ENCODE results near the gene NFIX. TPM values are rescaled to one million over a fixed set of nuclear protein-coding genes. Genes with fewer than 3 reads are reported as not detected.

Gene NFIX
- total and polyA plus RNA-seq, 2 donors (not counting 1 experiment from before 2014, with no cell fraction given): 35.7 to 74.8 TPM

DNA sequence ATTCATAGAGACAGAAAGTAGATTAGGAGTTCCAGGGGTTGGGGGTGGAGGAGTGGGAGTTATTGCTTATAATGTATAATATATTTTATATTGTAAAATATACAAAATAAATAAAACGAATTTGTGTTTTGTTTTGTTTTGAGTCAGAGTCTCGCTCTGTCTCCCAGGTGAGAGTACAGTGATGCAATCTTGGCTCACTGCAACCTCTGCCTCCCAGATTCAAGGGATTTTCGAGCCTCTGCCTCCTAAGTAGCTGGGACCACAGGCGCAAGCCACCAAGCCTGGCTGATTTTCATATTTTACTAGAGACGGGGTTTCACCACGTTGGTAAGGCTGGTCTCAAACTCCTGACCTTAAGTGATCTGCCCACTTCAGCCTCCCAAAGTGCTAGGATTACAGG lies 35.8 kb upstream of the NFIX start:
- Histone ChIP-seq H3K4me1 (ENCODE audit: control insufficient read depth, extremely low read depth, insufficient read depth, low read length) (no peaks in the 10 kb centered on the region), H3K27ac (ENCODE audit: insufficient read depth, low read length) (no peak overlapping the region), H4K20me1 (ENCODE audit: control insufficient read depth, extremely low read depth, insufficient read depth, low read length) (no peaks in the 10 kb centered on the region), H3K79me2 (ENCODE audit: control insufficient read depth, insufficient read depth, low read length) (peaks cover 26% of the 10 kb centered on the region), H3K4me3 (replicated peaks in 1 of 4; ENCODE audit: control extremely low read depth in 1 of 4, insufficient read depth in 1 of 4, low read depth in 3 of 4, low read length in 4 of 4) (no peak overlapping the region), H2AFZ (ENCODE audit: low read length) (no peak overlapping the region), H3K9me3 (ENCODE audit: control insufficient read depth, insufficient read depth, low read depth, low read length) (no peaks in the 10 kb centered on the region), H3K9ac (ENCODE audit: insufficient read depth, low read length) (no peak overlapping the region), H3K36me3 (ENCODE audit: control insufficient read depth, insufficient read depth, low read length) (no peaks in the 10 kb centered on the region), H3K27me3 (ENCODE audit: control insufficient read depth, insufficient read depth, low read length) (no peaks in the 10 kb centered on the region), H3K4me2 (ENCODE audit: extremely low read depth, insufficient read depth, low read length) (no peak overlapping the region)
- no peak for DNase-seq (ENCODE audit: low read depth in 2 of 2)
- no peak for TF ChIP-seq EZH2 (IDR thresholded peaks at IDR 0.05; ENCODE audit: low read length, missing control alignments)
- TF ChIP-seq, protein P1, sequence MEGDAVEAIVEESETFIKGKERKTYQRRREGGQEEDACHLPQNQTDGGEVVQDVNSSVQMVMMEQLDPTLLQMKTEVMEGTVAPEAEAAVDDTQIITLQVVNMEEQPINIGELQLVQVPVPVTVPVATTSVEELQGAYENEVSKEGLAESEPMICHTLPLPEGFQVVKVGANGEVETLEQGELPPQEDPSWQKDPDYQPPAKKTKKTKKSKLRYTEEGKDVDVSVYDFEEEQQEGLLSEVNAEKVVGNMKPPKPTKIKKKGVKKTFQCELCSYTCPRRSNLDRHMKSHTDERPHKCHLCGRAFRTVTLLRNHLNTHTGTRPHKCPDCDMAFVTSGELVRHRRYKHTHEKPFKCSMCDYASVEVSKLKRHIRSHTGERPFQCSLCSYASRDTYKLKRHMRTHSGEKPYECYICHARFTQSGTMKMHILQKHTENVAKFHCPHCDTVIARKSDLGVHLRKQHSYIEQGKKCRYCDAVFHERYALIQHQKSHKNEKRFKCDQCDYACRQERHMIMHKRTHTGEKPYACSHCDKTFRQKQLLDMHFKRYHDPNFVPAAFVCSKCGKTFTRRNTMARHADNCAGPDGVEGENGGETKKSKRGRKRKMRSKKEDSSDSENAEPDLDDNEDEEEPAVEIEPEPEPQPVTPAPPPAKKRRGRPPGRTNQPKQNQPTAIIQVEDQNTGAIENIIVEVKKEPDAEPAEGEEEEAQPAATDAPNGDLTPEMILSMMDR (conservative IDR thresholded peaks at IDR 0.05 in 1 of 2, IDR thresholded peaks at IDR 0.05 in 1 of 2; ENCODE audit: low read depth in 1 of 2, low read length in 2 of 2): no peak

DNA sequence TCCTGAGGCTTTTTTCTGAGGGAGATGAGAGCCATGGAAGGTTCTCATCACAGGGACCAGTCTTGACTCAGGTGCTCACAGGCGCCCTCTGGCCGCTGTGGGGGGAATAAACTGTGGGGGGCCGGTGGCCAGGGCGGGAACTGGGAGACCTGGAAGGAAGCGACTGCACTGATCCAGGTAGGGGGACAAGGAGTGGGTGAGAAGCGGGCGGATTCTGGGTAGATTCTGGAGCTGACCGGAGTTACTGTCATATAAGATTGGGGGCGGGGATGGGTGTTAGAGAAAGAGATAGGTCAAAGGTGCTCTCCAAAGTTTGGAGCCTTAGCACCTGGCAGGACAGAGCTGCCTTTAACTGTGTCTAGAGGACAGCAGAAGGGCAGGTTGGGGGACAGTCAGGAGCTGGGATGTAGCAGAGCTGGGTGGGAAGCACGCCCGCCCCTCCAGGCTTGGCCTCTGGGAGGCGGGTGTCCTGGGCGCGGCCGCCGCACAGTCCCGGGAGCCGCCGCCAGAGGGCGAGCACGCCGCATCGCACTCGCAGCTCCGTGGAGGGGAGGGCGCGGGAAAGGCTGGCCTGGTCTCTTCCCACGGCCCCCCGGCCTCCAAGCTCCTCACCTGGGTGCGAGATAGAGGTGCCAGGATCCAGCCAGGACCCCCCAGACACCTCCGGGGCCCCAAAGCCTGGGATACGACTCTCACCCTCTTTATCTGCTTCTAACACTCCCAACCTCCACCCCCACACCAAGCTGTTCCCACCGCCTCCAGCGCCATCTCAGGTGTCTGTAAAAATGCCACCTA lies 30.1 kb upstream of the NFIX start:
- DNase-seq (ENCODE audit: low read depth in 2 of 2): peak; percentile 51 to 62
- Histone ChIP-seq H3K27ac (ENCODE audit: insufficient read depth, low read length) (no peak overlapping the region), H4K20me1 (ENCODE audit: control insufficient read depth, extremely low read depth, insufficient read depth, low read length) (no peaks in the 10 kb centered on the region), H3K4me1 (ENCODE audit: control insufficient read depth, extremely low read depth, insufficient read depth, low read length) (peaks cover 3% of the 10 kb centered on the region), H3K36me3 (ENCODE audit: control insufficient read depth, insufficient read depth, low read length) (no peaks in the 10 kb centered on the region), H3K4me3 (replicated peaks in 1 of 4; ENCODE audit: control extremely low read depth in 1 of 4, insufficient read depth in 1 of 4, low read depth in 3 of 4, low read length in 4 of 4) (peak overlapping the region; percentile 47 to 68 (median 61)), H3K9me3 (ENCODE audit: control insufficient read depth, insufficient read depth, low read depth, low read length) (no peaks in the 10 kb centered on the region), H2AFZ (ENCODE audit: low read length) (peak overlapping the region; percentile 97), H3K27me3 (ENCODE audit: control insufficient read depth, insufficient read depth, low read length) (no peaks in the 10 kb centered on the region), H3K4me2 (ENCODE audit: extremely low read depth, insufficient read depth, low read length) (peak overlapping the region; percentile 99), H3K79me2 (ENCODE audit: control insufficient read depth, insufficient read depth, low read length) (no peaks in the 10 kb centered on the region), H3K9ac (ENCODE audit: insufficient read depth, low read length) (peak overlapping the region; percentile 36)
- TF ChIP-seq EZH2 (IDR thresholded peaks at IDR 0.05; ENCODE audit: low read length, missing control alignments): no peak
- TF ChIP-seq, protein P1 (conservative IDR thresholded peaks at IDR 0.05 in 1 of 2, IDR thresholded peaks at IDR 0.05 in 1 of 2; ENCODE audit: low read depth in 1 of 2, low read length in 2 of 2): peak; percentile 73 to 88

DNA sequence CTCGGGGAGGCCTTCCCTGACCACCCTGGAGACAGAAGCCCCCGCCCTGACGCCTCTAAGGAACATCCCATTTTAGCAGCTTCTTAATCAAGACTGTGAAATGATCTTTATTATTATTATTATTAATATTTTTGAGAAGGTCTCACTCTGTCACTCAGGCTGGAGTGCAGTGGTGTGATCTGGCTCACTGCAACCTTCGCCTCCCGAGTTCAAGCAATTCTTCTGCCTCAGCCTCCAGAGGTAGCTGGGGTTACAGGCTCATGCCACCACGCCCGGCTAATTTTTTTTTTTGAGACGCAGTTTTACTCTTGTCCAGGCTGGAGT lies 29.5 kb upstream of the NFIX start:
- H3K4me3 ChIP-seq (replicated peaks in 1 of 4; ENCODE audit: control extremely low read depth in 1 of 4, insufficient read depth in 1 of 4, low read depth in 3 of 4, low read length in 4 of 4): no peak overlapping the region
- H3K4me2 ChIP-seq (ENCODE audit: extremely low read depth, insufficient read depth, low read length): no peak overlapping the region

More for the DNA sequence above, 29.5 kb upstream of the NFIX start:
- no peak for DNase-seq (ENCODE audit: low read depth in 2 of 2)
- H2AFZ ChIP-seq (ENCODE audit: low read length): no peak overlapping the region
- no peaks in the 10 kb centered on the region for H3K9me3 ChIP-seq (ENCODE audit: control insufficient read depth, insufficient read depth, low read depth, low read length)
- no peaks in the 10 kb centered on the region for H4K20me1 ChIP-seq (ENCODE audit: control insufficient read depth, extremely low read depth, insufficient read depth, low read length)
- no peaks in the 10 kb centered on the region for H3K27me3 ChIP-seq (ENCODE audit: control insufficient read depth, insufficient read depth, low read length)
- TF ChIP-seq, protein P1 (conservative IDR thresholded peaks at IDR 0.05 in 1 of 2, IDR thresholded peaks at IDR 0.05 in 1 of 2; ENCODE audit: low read depth in 1 of 2, low read length in 2 of 2): no peak
- TF ChIP-seq EZH2 (IDR thresholded peaks at IDR 0.05; ENCODE audit: low read length, missing control alignments): no peak
- peaks cover 3% of the 10 kb centered on the region for H3K4me1 ChIP-seq (ENCODE audit: control insufficient read depth, extremely low read depth, insufficient read depth, low read length)
- H3K27ac ChIP-seq (ENCODE audit: insufficient read depth, low read length): no peak overlapping the region
- H3K9ac ChIP-seq (ENCODE audit: insufficient read depth, low read length): no peak overlapping the region
- H3K79me2 ChIP-seq (ENCODE audit: control insufficient read depth, insufficient read depth, low read length): no peaks in the 10 kb centered on the region
- H3K36me3 ChIP-seq (ENCODE audit: control insufficient read depth, insufficient read depth, low read length): no peaks in the 10 kb centered on the region
